Stimulated activated CD8-positive, alpha-beta memory T cell treated with anti-CD3 and anti-CD28 coated beads, Interleukin-2, amount 100 ng/mL, for 48 hours (primary cell): Measurements from ENCODE around the gene WNT5B.

ENCODE experiments used
- DNase-seq, 2 donors: peaks; one replicate each; pipeline ENCODE4 v3.0.0-alpha.2; 2020; ENCODE audit warnings: low read depth in 2 of 2

Gene WNT5B

GRCh38 chr12:1630133-1630826, 1.2 kb downstream of the WNT5B start:
- no peak for DNase-seq

GRCh38 chr12:1630827-1631591, 2.0 kb downstream of the WNT5B start:
- no peak for DNase-seq

DNA sequence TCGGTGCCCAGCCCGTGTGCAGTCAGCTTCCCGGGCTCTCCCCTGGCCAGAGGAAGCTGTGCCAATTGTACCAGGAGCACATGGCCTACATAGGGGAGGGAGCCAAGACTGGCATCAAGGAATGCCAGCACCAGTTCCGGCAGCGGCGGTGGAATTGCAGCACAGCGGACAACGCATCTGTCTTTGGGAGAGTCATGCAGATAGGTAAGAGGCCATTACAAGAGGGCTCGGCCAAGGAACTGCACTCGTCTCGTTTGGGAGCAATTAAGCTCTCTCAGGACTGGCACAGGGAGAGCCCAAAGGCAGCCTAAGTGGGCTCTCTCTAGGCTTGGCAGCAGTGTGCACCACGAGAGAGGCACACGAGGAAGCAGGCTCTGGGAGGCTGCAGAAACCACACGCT, 3.7 kb downstream of the WNT5B start:
- DNase-seq, result no peak

GRCh38 chr12:1633459-1633858, 4.4 kb downstream of the WNT5B start:
- DNase-seq, result no peak

DNA sequence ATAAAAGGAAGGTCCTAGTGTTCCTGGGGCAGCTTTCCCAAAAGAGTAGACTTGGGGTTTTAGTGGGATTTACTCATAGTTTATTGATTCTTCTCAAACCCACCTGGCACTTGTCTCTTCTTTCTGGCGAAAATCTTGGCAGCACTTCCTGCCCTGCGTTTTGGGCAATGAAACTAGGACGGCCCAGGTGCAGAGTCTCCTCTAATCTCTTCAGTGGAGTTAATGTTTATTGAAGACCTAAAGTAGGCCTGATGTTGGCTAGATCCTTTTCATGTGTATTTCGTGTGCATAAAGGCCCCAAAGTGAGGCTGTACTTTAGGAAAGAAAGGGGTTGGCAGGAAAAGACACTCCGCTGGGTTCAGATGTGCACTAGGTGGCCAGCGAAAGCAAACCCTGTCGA, 5.1 kb downstream of the WNT5B start:
- no peak for DNase-seq

DNA sequence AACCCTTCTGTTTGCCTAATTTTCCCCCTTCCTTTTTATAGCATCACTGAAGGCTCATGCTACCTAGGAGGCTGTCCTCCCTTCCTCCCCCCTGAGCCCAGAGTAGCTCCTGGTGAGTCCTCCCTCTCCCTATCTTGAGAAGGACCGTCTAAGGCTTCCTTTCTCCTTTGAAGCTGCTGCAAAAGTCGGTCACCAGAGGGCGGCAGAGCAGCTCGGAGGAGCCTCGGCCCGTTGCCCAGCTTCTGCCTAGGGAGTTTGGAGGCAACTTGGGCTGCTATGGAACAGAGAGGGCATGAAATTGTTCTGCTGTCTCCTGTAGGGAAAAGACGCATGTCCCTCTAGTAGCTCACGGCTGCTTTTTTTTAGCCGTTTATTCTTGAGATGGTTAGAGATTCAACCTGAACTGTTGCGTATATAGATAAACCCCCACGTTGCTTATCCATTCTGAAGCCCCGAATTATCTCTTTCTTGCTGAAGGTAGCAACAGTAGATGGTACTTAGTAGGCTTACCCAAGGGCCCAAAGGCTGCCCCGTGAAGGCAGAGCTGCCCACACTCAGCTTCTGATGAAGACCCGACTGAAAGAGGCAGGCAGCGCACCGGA, 5.7 kb downstream of the WNT5B start:
- DNase-seq, result peak in 1 of 2 donors; percentile 54

- no peak for DNase-seq
Measured at GRCh38 chr12:1635301-1636095, 6.5 kb downstream of the WNT5B start.

- no peak for DNase-seq
Measured at GRCh38 chr12:1638203-1638602, 9.2 kb downstream of the WNT5B start.

DNA sequence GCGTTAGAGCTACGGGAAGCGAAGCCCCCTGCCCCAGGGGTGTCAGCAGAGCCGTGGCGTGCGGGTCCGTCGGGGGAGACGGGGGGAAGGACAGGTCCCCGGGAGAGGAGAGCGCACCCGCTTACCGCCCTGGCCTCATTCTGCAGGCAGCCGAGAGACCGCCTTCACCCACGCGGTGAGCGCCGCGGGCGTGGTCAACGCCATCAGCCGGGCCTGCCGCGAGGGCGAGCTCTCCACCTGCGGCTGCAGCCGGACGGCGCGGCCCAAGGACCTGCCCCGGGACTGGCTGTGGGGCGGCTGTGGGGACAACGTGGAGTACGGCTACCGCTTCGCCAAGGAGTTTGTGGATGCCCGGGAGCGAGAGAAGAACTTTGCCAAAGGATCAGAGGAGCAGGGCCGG, 10.5 kb downstream of the WNT5B start:
- no peak for DNase-seq

GRCh38 chr12:1640328-1641234, 11.6 kb downstream of the WNT5B start:
- DNase-seq, result no peak

- no peak for DNase-seq
Measured at GRCh38 chr12:1642513-1642912, 13.5 kb downstream of the WNT5B start.

- no peak for DNase-seq
Measured at GRCh38 chr12:1643043-1643442, 14.0 kb downstream of the WNT5B start.

GRCh38 chr12:1643905-1644533, 15.0 kb downstream of the WNT5B start:
- DNase-seq, result no peak

DNA sequence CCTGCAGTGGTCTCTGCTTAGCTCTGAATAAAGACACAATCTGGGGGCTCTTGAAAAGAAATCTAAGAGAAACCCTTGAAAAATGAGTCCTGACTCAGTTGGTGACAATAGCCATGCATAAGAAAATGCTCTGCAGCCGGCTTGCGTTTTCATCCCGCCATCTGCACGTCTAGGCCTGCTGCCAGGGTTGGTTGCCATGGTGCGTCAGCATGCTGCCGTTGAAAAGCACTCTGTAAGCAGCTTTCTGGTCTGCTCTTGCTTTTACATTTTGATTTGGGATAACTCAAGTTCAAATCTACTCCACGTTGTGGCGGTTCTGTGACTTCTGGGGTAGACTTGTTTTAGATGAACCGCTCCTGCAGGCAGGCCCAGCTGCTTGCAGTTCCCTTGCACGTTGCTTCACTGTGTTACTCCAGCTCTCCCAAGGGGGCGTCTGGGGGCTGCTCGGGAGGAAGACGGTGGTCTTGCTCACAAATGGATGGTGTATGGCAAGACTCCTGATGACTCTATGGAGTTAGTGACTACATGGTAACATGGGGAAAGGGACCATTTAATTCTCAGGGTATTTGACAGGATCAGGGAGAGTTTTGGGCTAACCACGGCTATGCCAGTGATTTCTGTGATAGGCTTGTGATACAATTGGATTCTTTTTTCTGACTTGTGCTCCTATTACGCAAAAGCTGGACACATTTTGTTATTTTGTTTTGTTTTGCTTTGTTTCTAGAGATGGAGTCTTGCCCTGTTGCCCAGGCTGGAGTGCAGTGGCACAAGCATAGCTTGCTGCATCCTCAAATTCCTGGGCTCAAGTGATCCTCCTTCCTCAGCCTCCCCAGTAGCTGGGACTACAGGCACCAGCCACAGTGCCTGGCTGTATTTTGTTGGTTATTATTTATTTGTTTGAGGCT, 15.8 kb downstream of the WNT5B start:
- DNase-seq, result no peak

GRCh38 chr12:1645819-1646218, 16.8 kb downstream of the WNT5B start:
- DNase-seq, result no peak

DNA sequence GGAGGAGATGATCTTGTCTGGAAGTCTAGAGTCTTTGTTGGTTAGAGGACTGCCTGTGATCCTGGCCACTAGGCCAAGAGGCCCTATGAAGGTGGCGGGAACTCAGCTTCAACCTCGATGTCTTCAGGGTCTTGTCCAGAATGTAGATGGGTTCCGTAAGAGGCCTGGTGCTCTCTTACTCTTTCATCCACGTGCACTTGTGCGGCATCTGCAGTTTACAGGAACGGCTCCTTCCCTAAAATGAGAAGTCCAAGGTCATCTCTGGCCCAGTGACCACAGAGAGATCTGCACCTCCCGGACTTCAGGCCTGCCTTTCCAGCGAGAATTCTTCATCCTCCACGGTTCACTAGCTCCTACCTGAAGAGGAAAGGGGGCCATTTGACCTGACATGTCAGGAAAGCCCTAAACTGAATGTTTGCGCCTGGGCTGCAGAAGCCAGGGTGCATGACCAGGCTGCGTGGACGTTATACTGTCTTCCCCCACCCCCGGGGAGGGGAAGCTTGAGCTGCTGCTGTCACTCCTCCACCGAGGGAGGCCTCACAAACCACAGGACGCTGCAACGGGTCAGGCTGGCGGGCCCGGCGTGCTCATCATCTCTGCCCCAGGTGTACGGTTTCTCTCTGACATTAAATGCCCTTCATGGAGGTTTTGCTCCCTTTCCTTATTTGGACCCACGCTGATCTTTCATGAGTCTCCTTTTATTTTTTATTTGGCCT, 17.7 kb downstream of the WNT5B start:
- DNase-seq, result no peak

DNA sequence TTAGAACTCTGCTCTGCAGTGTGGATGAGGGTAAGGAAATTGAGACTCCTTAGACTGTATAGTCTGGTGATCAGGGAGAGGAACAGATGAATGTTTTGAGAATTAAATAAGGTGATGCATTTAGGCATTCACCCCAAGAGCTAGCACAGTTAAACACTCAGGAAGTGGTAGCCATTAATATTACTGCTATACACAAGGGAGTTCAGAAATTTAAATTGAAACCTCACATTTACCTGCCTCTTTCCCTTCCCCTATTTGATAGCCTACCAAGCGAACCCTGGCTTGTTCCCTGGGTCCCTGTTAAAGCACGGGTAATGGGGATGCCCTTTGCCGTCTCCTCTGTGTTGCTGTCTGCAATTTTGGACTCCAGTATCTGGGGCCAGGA, 18.2 kb downstream of the WNT5B start:
- DNase-seq, result no peak

DNA sequence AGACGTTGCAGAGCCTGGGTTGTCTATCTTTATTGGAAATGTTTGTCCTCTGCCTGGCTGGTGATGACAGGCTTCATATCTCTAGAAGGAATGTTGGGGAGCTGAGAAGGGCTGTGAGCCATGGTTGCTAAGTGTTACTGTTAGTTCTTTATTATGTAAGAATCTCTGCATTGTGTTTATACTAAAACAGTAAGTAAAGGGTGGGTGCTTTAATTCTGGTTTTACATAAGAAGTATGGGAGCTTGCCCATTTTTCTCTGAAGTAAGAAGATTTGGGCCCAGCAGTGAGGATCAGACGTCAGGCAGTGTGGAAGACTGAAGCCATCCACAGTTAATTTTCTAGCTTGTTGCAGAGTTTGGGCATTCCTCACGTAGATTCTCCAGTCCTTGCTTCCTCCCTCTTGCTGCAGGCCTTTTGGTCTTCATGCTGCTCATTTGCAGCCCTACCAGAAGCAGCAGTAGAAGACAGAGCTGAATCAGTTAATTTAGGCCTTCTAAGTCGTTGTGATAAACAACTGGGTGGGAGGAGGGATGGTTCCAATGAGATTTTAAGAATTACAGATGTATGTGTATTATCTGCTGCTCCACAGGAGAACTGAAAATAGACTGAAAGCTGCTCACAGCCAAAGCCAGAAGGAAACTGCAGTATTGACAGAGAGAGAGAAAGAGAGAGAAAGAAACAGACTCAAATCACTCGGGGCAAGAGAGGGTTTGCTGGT, 21.4 kb downstream of the WNT5B start:
- DNase-seq, result no peak
